ENCODE measurements around the gene THBS1. TPM values are rescaled to one million over a fixed set of nuclear protein-coding genes. Genes with fewer than 3 reads are reported as not detected.

THBS1 gene
- total RNA-seq, 1 experiment from 2014 or later = 393 TPM

GRCh38 chr15:39556461-39556860 is 24.4 kb upstream of the THBS1 start:
- Mint-ChIP-seq H3K27ac (ENCODE audit: low read depth, unreplicated experiment) (peak overlapping the region; percentile 64), H3K9me3 (ENCODE audit: unreplicated experiment) (no peaks in the 10 kb centered on the region), H3K27me3 (ENCODE audit: insufficient read depth, unreplicated experiment) (no peaks in the 10 kb centered on the region), H3K36me3 (ENCODE audit: insufficient read depth, unreplicated experiment) (no peaks in the 10 kb centered on the region), H3K4me1 (ENCODE audit: insufficient read depth, unreplicated experiment) (peaks cover 39% of the 10 kb centered on the region), H3K4me3 (ENCODE audit: unreplicated experiment) (peak overlapping the region; percentile 23)
- no peak for TF ChIP-seq CTCF (IDR thresholded peaks at IDR 0.05; ENCODE audit: unreplicated experiment)
- ChIA-PET CTCF (interaction anchor here (0.6 to 4.2 kb wide), 6 partner anchors 25 to 837 kb away, joined by 3 to 32 read pairs (median 3); partner anchors contain the start of gene THBS1), POLR2A (interaction anchor here (0.6 to 3.8 kb wide), 13 partner anchors 22 to 438 kb away, joined by 3 to 35 read pairs (median 4); partner anchors contain the start of gene THBS1)
- BruUV-seq (replicated peaks) = no TSS peak
- DNase-seq (ENCODE audit: unreplicated experiment) = peak; percentile 73
- intact Hi-C loops (cut with micrococcal nuclease) = no loop called here

GRCh38 chr15:39558421-39558820 is 22.5 kb upstream of the THBS1 start:
- ChIA-PET POLR2A (interaction anchor here (1.2 to 1.5 kb wide), 2 partner anchors 10 to 20 kb away, joined by 3 read pairs; no protein-coding TSS in a partner anchor), CTCF (interaction anchor here (1.1 kb wide), 2 partner anchors 12 to 19 kb away, joined by 3 to 4 read pairs; no protein-coding TSS in a partner anchor)
- Mint-ChIP-seq H3K36me3 (ENCODE audit: insufficient read depth, unreplicated experiment) (no peaks in the 10 kb centered on the region), H3K27me3 (ENCODE audit: insufficient read depth, unreplicated experiment) (no peaks in the 10 kb centered on the region), H3K4me1 (ENCODE audit: insufficient read depth, unreplicated experiment) (peaks cover 39% of the 10 kb centered on the region), H3K27ac (ENCODE audit: low read depth, unreplicated experiment) (peak overlapping the region; percentile 11), H3K4me3 (ENCODE audit: unreplicated experiment) (no peak overlapping the region), H3K9me3 (ENCODE audit: unreplicated experiment) (no peaks in the 10 kb centered on the region)
- intact Hi-C loops (cut with micrococcal nuclease) = no loop called here
- DNase-seq (ENCODE audit: unreplicated experiment) = no peak
- no peak for TF ChIP-seq CTCF (IDR thresholded peaks at IDR 0.05; ENCODE audit: unreplicated experiment)
- BruUV-seq (replicated peaks) = no TSS peak

- no peak overlapping the region for H3K4me3 Mint-ChIP-seq (ENCODE audit: unreplicated experiment)
- no TSS peak for BruUV-seq (replicated peaks)
- no peaks in the 10 kb centered on the region for H3K9me3 Mint-ChIP-seq (ENCODE audit: unreplicated experiment)
- no peak for TF ChIP-seq CTCF (IDR thresholded peaks at IDR 0.05; ENCODE audit: unreplicated experiment)
- ChIA-PET POLR2A (interaction anchor here (1.2 kb wide), 1 partner anchor 11 kb away, joined by 3 read pairs; no protein-coding TSS in a partner anchor), CTCF (no interaction called here)
- intact Hi-C loops (cut with micrococcal nuclease) = no loop called here
- no peaks in the 10 kb centered on the region for H3K4me1 Mint-ChIP-seq (ENCODE audit: insufficient read depth, unreplicated experiment)
- H3K36me3 Mint-ChIP-seq (ENCODE audit: insufficient read depth, unreplicated experiment) = no peaks in the 10 kb centered on the region
- no peak overlapping the region for H3K27ac Mint-ChIP-seq (ENCODE audit: low read depth, unreplicated experiment)
- no peaks in the 10 kb centered on the region for H3K27me3 Mint-ChIP-seq (ENCODE audit: insufficient read depth, unreplicated experiment)
- no peak for DNase-seq (ENCODE audit: unreplicated experiment)
Measured at GRCh38 chr15:39564972-39565665, 15.8 kb upstream of the THBS1 start.

- Mint-ChIP-seq H3K36me3 (ENCODE audit: insufficient read depth, unreplicated experiment) (no peaks in the 10 kb centered on the region), H3K4me1 (ENCODE audit: insufficient read depth, unreplicated experiment) (no peaks in the 10 kb centered on the region), H3K4me3 (ENCODE audit: unreplicated experiment) (no peak overlapping the region), H3K27ac (ENCODE audit: low read depth, unreplicated experiment) (no peak overlapping the region), H3K9me3 (ENCODE audit: unreplicated experiment) (no peaks in the 10 kb centered on the region), H3K27me3 (ENCODE audit: insufficient read depth, unreplicated experiment) (no peaks in the 10 kb centered on the region)
- BruUV-seq (replicated peaks) = no TSS peak
- POLR2A ChIA-PET = interaction anchor here (1.2 kb wide), 1 partner anchor 12 kb away, joined by 3 read pairs; no protein-coding TSS in a partner anchor
- intact Hi-C loops (cut with micrococcal nuclease) = no loop called here
- DNase-seq (ENCODE audit: unreplicated experiment) = no peak
- CTCF ChIA-PET = no interaction called here
- TF ChIP-seq CTCF (IDR thresholded peaks at IDR 0.05; ENCODE audit: unreplicated experiment) = no peak
Measured at GRCh38 chr15:39565851-39566250, 15.0 kb upstream of the THBS1 start.

Measured in MCF 10A (cell line).